Activated naive CD8-positive, alpha-beta T cell treated with anti-CD3 and anti-CD28 coated beads, Interleukin-2, amount 50 U/mL, for 16 hours (primary cell): ENCODE data around the gene TIRAP.

ENCODE experiments used
- DNase-seq: peaks from one replicate; pipeline ENCODE4 v3.0.0-alpha.2; 2020; ENCODE audit warnings: low read depth, low spot score

The TIRAP gene

DNA sequence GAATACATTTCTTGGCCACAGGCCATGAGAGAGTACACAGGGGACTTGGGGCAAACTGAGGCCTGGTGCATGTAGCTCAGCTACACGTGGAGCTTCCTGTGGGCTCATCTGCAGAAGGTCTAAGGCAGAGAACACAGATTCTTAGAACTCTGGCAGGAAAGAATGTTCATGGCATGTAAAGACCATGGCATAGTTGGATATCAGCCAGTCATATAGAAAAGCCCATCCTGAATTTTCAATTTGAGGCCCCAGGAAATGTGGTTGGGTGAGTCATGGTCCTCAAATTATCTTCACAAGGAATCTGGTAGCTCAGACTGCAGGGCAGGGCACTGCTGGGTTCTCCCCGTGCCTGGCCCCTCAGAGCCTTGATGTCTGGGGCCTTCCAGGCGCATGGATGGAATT lies 58.9 kb downstream of the TIRAP start:
- no peak for DNase-seq

DNA sequence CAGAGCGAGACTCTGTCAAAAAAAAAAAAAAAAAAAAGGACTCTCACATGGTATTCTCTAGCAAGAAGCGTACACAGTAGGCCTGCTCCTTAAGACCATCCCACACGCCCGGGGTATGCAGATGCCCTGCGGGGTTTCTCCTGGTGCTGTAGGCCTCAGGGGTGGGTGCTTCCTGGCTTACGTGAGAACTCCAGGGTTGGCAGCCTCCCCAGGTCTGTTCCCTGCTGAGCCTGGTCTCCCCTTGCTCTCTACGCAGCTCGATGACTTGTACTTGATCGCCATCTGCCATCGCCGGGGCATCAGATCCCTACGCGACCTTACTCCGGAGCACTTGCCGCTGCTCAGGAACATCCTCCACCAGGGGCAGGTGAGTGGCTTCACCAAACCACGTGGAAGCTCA lies 60.2 kb downstream of the TIRAP start:
- DNase-seq = no peak
